Measurements from ENCODE around the gene MRGPRG.

- TF ChIP-seq, protein P1, sequence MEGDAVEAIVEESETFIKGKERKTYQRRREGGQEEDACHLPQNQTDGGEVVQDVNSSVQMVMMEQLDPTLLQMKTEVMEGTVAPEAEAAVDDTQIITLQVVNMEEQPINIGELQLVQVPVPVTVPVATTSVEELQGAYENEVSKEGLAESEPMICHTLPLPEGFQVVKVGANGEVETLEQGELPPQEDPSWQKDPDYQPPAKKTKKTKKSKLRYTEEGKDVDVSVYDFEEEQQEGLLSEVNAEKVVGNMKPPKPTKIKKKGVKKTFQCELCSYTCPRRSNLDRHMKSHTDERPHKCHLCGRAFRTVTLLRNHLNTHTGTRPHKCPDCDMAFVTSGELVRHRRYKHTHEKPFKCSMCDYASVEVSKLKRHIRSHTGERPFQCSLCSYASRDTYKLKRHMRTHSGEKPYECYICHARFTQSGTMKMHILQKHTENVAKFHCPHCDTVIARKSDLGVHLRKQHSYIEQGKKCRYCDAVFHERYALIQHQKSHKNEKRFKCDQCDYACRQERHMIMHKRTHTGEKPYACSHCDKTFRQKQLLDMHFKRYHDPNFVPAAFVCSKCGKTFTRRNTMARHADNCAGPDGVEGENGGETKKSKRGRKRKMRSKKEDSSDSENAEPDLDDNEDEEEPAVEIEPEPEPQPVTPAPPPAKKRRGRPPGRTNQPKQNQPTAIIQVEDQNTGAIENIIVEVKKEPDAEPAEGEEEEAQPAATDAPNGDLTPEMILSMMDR (conservative IDR thresholded peaks at IDR 0.05): no peak
- TF ChIP-seq ZFX (IDR thresholded peaks at IDR 0.05): no peak
Measured at GRCh38 chr11:3229673-3230630, 11.3 kb upstream of the MRGPRG start.

Measured in C4-2B (cell line).